ENCODE data around the gene CETN3.

CETN3 gene

DNA sequence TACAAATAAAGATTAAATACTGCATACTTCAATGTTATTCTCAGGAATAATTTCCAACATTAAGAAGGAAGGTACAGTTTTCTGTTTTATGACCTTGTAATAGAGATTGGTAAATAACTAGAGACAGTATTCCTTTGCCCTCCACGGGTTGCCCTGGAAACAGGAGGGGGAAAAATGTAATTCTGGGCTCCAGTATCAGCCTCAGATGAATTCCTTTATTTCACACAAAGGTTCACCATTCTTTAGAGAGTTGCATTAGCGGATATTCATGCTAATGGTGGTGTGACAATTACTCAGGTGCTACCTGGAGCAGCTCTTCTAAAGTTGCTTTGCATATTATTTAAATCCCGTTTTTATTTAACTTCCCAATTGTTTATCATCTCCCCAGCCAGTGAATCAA lies 42.6 kb downstream of the CETN3 start:
- TF ChIP-seq, protein P1, sequence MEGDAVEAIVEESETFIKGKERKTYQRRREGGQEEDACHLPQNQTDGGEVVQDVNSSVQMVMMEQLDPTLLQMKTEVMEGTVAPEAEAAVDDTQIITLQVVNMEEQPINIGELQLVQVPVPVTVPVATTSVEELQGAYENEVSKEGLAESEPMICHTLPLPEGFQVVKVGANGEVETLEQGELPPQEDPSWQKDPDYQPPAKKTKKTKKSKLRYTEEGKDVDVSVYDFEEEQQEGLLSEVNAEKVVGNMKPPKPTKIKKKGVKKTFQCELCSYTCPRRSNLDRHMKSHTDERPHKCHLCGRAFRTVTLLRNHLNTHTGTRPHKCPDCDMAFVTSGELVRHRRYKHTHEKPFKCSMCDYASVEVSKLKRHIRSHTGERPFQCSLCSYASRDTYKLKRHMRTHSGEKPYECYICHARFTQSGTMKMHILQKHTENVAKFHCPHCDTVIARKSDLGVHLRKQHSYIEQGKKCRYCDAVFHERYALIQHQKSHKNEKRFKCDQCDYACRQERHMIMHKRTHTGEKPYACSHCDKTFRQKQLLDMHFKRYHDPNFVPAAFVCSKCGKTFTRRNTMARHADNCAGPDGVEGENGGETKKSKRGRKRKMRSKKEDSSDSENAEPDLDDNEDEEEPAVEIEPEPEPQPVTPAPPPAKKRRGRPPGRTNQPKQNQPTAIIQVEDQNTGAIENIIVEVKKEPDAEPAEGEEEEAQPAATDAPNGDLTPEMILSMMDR (IDR thresholded peaks at IDR 0.05; ENCODE audit: low read depth, low read length): no peak
- H3K4me3 ChIP-seq (ENCODE audit: low read depth, low read length): no peak overlapping the region

DNA sequence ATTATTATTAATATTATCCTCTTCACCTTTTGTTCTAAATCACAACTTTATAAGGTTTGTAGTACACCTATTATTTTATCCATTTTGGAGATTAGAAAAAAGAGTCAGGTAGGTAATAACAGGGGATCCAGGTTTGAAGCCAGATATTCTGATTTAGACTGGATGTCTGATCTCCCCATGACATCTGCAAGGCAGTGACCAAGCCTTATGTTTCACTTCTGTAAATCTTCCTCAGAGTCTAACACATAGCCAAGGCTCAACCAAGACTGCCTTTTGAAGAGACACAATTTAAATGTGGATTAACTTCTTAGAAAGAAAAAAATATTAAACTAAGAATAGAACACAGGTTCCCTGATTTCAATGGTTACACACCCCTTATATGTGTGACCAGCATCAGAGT lies 44.2 kb downstream of the CETN3 start:
- H3K4me3 ChIP-seq (ENCODE audit: low read depth, low read length): no peak overlapping the region
- TF ChIP-seq, protein P1 (IDR thresholded peaks at IDR 0.05; ENCODE audit: low read depth, low read length): no peak

DNA sequence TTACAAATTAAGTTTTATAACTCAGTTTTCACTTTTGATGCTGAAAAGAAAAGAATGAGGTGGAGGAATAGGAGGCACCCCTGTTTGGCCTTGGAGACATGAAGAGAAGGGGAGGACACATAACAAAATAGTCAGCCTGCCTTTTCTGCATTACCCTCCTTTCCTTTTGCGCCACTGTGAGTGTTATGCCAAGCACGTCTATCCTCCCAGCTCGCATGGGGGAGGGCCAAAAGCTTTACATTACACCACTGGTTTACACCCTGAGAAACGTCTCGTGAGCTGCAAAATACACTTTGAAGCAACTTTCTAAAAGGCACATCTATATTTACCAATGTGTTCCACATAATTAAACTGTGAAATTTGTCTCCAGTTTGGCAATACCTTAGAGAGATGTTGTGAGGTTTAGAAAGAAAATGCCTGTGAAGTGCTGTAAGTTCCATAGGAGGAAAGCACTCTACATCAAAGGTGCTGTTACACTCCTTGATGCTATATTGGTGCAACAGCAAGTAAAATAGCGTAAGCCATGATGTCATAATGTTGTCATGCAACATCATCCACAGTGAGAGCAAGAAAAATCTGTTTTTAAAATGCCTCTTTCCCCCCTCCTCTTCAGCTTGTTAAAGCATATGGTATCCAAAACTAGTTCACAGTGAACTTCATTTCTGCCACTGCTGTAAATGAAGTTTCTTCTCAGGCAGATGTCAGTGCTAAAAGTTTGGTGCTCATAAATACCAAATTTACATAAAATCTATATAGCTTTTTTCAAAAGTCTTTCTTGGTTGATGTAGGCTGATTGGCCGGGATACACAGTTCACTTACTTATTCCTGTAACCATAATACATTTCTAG lies 50.3 kb downstream of the CETN3 start:
- TF ChIP-seq, protein P1 (IDR thresholded peaks at IDR 0.05; ENCODE audit: low read depth, low read length): no peak
- no peak overlapping the region for H3K4me3 ChIP-seq (ENCODE audit: low read depth, low read length)

DNA sequence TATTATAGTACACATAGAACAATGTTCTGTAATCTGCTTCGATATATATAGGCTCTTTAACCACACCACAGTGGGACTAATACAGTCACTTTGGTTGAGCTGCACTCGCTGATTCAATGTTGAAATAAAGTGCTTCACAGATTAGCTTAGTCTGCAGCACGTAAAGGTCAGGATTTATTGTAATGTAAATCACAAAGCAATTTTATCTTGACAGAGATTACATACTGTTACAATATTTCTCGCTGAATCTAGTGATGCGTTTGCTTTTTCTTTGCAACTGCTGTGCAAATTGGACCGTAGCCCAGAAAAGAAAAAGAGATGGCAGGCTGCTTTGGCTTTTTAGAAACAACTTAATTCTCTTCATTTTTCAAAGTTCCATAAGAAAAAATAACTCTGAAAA lies 52.9 kb downstream of the CETN3 start:
- TF ChIP-seq, protein P1 (IDR thresholded peaks at IDR 0.05; ENCODE audit: low read depth, low read length): no peak
- H3K4me3 ChIP-seq (ENCODE audit: low read depth, low read length): no peak overlapping the region

DNA sequence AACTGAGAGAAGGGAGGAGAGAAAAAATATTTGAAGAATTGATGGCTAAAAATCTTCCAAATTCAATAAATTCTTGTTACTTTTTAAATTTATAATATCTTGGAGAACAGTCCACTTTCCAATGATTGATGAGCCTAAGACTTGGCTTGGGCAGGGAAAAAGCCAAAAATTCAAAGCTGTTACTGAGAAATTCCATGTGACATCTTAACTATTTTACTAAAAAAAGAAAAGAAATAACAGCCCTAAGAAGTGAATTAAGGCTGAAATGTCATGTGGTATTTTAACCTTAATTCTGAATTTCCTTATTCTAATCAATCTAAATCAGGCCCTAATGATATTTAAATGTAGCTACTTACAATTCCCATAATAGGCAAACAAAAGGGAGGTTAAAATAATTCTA lies 53.4 kb downstream of the CETN3 start:
- TF ChIP-seq, protein P1 (IDR thresholded peaks at IDR 0.05; ENCODE audit: low read depth, low read length): no peak
- H3K4me3 ChIP-seq (ENCODE audit: low read depth, low read length): no peak overlapping the region

DNA sequence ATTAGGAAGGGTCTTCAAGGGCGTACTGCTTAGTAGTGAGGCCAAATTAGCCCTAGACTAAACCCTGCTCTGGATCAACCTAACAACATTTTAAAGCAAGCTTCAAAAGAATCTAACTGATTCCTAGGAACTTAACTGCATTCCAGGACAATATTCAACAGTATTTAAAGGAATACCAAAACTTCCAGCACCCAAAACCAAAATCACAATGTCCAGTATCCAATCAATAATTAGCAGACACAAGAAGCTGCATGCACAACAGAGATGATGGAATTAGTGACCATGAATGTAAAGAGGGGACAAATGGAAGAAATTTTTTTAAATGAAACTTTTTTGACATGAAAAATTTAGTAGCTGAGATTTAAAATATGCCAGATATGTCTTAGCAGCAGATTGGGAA lies 53.9 kb downstream of the CETN3 start:
- TF ChIP-seq, protein P1 (IDR thresholded peaks at IDR 0.05; ENCODE audit: low read depth, low read length): no peak
- no peak overlapping the region for H3K4me3 ChIP-seq (ENCODE audit: low read depth, low read length)

DNA sequence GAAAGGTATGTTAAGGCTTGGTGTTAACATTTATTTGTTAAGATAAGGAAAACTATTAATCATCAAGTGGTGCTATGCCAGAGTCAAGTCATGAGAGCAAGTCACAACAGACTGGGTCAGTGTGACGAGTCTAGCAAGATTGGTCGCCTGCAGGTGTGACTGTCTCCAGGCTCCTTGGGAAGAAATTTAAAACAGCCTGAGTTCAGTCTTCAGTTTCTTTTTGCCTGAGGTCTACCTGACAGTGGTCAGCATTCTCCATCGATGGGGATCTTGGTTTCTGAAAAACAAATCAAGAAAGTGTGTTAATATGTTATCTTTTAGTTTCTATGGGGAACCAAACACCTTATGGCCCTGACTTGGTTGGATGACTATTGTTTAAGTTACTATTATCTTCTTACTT lies 56.3 kb downstream of the CETN3 start:
- H3K4me3 ChIP-seq (ENCODE audit: low read depth, low read length): no peak overlapping the region
- TF ChIP-seq, protein P1 (IDR thresholded peaks at IDR 0.05; ENCODE audit: low read depth, low read length): no peak
